WTC11 (cell line): ENCODE results near the gene ABCF2. TPM values are rescaled to one million over a fixed set of nuclear protein-coding genes. Genes with fewer than 3 reads are reported as not detected.

Experiments used
- ATAC-seq: fragments of 200-7000 bp; cut with Tn5 transposase; 2 replicates; pipeline ENCODE4 v1.10.0; 2021; ENCODE audit warnings: mild to moderate bottlenecking, moderate library complexity
- CTCF ChIA-PET: fragments of 300-600 bp; sonication (Branson Sonifier 250); formaldehyde crosslinking; loops from one replicate; lab custom pipeline; 2021; ENCODE audit warnings: antibody characterized with exemption; lab: Charles Lee
- POLR2A ChIA-PET: fragments of 350-600 bp; sonication (Branson Sonifier 250); formaldehyde crosslinking; loops from one replicate; lab custom pipeline; 2021; ENCODE audit warnings: antibody characterized with exemption; lab: Charles Lee
- DNase-seq: peaks from one replicate; pipeline ENCODE4 v3.0.0; 2021; ENCODE audit warnings: low spot score
- H3K27ac Mint-ChIP-seq: 2 replicates; pipeline ENCODE4 v1.8.0; 2021; ENCODE audit warnings: mixed read lengths
- H3K27me3 Mint-ChIP-seq: 2 replicates; pipeline ENCODE4 v1.8.0; 2021; ENCODE audit warnings: low read depth, mild to moderate bottlenecking, moderate library complexity, mixed read lengths
- H3K36me3 Mint-ChIP-seq: 2 replicates; pipeline ENCODE4 v1.8.0; 2021; ENCODE audit warnings: mixed read lengths
- H3K4me1 Mint-ChIP-seq: 2 replicates; pipeline ENCODE4 v1.8.0; 2022; ENCODE audit warnings: mixed read lengths
- H3K4me3 Mint-ChIP-seq: 2 replicates; pipeline ENCODE4 v1.8.0; 2021; ENCODE audit warnings: mild to moderate bottlenecking, moderate library complexity, mixed read lengths
- H3K9me3 Mint-ChIP-seq: 2 replicates; pipeline ENCODE4 v1.8.0; 2021; ENCODE audit warnings: mixed read lengths
- CREM ChIP-seq: sonication (generic); formaldehyde crosslinking; IDR thresholded peaks from 2 replicates; pipeline ENCODE4 v1.8.1; 2022; ENCODE audit warnings: mild to moderate bottlenecking, missing genetic modification reagents, moderate library complexity
- EMX1 ChIP-seq: fragments of 250-450 bp; sonication (Bioruptor Pico); IDR thresholded peaks from 2 replicates; pipeline ENCODE4 v1.8.0; 2021; ENCODE audit warnings: mild to moderate bottlenecking
- ESRRA ChIP-seq: sonication (generic); formaldehyde crosslinking; IDR thresholded peaks from 2 replicates; pipeline ENCODE4 v1.8.1; 2022; ENCODE audit warnings: mild to moderate bottlenecking, missing genetic modification reagents, borderline replicate concordance
- GABPB1 ChIP-seq: sonication (generic); formaldehyde crosslinking; IDR thresholded peaks from 2 replicates; pipeline ENCODE4 v1.8.1; 2023; ENCODE audit warnings: mild to moderate bottlenecking, missing genetic modification reagents
- NFE2L1 ChIP-seq: sonication (generic); formaldehyde crosslinking; IDR thresholded peaks from 2 replicates; pipeline ENCODE4 v1.8.1; 2023; ENCODE audit warnings: missing genetic modification reagents
- PRRX2 ChIP-seq: fragments of 250-450 bp; sonication (Bioruptor Pico); IDR thresholded peaks from 2 replicates; pipeline ENCODE4 v1.8.0; 2021; ENCODE audit warnings: mild to moderate bottlenecking
- SMAD3 ChIP-seq: sonication (generic); formaldehyde crosslinking; IDR thresholded peaks from 2 replicates; pipeline ENCODE4 v1.8.0; 2022; ENCODE audit warnings: missing genetic modification reagents, mild to moderate bottlenecking, borderline replicate concordance
- USF2 ChIP-seq: sonication (generic); formaldehyde crosslinking; IDR thresholded peaks from 2 replicates; pipeline ENCODE4 v1.8.1; 2023; ENCODE audit warnings: mild to moderate bottlenecking, missing genetic modification reagents, moderate library complexity
- ZNF121 ChIP-seq: sonication (generic); formaldehyde crosslinking; IDR thresholded peaks from 2 replicates; pipeline ENCODE4 v1.8.0; 2023; ENCODE audit warnings: missing genetic modification reagents
- ZNF281 ChIP-seq: sonication (generic); formaldehyde crosslinking; IDR thresholded peaks from 2 replicates; pipeline ENCODE4 v1.8.0; 2023; ENCODE audit warnings: mild to moderate bottlenecking, missing genetic modification reagents
- ZNF317 ChIP-seq: sonication (generic); formaldehyde crosslinking; IDR thresholded peaks from 2 replicates; pipeline ENCODE4 v1.8.1; 2023; ENCODE audit warnings: low read depth, mild to moderate bottlenecking, moderate library complexity, missing genetic modification reagents, borderline replicate concordance
- ZNF416 ChIP-seq: fragments of 250-450 bp; sonication (Bioruptor Pico); IDR thresholded peaks from 2 replicates; pipeline ENCODE4 v1.9.0; 2021; ENCODE audit warnings: mild to moderate bottlenecking, inconsistent platforms
- ZNF425 ChIP-seq: fragments of 250-450 bp; sonication (Bioruptor Pico); conservative IDR thresholded peaks from 2 replicates; pipeline ENCODE4 v1.9.0; 2021; ENCODE audit warnings: mild to moderate bottlenecking
- ZNF532 ChIP-seq: fragments of 250-450 bp; sonication (Bioruptor Pico); IDR thresholded peaks from 2 replicates; pipeline ENCODE4 v1.9.0; 2021; ENCODE audit warnings: mild to moderate bottlenecking, borderline replicate concordance
- ZSCAN18 ChIP-seq: fragments of 250-450 bp; sonication (Bioruptor Pico); IDR thresholded peaks from 2 replicates; pipeline ENCODE4 v2.1.2; 2022; ENCODE audit warnings: mild to moderate bottlenecking, moderate library complexity
- total RNA-seq: library from RNA; stranded (reverse); gene quantifications from 3 replicates; pipeline ENCODE4 v1.2.3, GENCODE V29; 2021
- TF ChIP-seq, protein P1 (sequence below): sonication (generic); formaldehyde crosslinking; IDR thresholded peaks from 2 replicates; pipeline ENCODE4 v1.8.1; 2022; ENCODE audit warnings: missing genetic modification reagents, borderline replicate concordance
- TF ChIP-seq, protein P2 (sequence below): sonication (generic); formaldehyde crosslinking; conservative IDR thresholded peaks from 2 replicates; pipeline ENCODE4 v1.8.1; 2023; ENCODE audit warnings: mild to moderate bottlenecking, low read depth, missing genetic modification reagents, moderate library complexity

Gene ABCF2
- total RNA-seq, 1 experiment from 2014 or later: 43.7 TPM

DNA sequence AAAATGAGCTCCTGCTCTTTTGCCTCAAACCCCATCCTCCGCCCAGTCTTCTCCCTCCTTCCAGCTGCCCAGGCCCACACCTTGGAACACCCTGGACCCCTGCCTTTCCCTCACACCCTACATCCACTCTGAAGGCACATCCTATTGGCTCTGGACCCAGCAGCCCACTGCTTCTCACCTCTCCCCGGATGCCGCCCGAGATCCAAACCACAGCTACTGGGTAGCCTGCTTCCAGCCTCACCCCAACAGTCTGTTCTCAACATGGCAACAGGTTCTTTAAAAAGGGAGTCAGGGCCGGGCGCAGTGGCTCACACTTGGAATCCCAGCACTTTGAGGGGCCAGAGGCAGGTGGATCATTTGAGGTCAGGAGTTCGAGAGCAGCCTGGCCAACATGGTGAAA lies 31.0 kb upstream of the ABCF2 start:
- ChIA-PET POLR2A (no interaction called here), CTCF (no interaction called here)
- H3K4me3 Mint-ChIP-seq: no peak overlapping the region
- no peak for TF ChIP-seq ZNF317 (CRISPR knock-in tag)
- no peak for TF ChIP-seq ZNF416 (CRISPR knock-in tag)
- no peak for TF ChIP-seq ZNF425 (CRISPR knock-in tag)
- no peak for TF ChIP-seq PRRX2 (CRISPR knock-in tag)
- no peak for TF ChIP-seq EMX1 (CRISPR knock-in tag)
- TF ChIP-seq NFE2L1 (CRISPR knock-in tag): no peak
- no peak for TF ChIP-seq SMAD3
- TF ChIP-seq USF2 (CRISPR knock-in tag): no peak
- TF ChIP-seq ZNF532 (CRISPR knock-in tag): no peak
- TF ChIP-seq, protein P1, sequence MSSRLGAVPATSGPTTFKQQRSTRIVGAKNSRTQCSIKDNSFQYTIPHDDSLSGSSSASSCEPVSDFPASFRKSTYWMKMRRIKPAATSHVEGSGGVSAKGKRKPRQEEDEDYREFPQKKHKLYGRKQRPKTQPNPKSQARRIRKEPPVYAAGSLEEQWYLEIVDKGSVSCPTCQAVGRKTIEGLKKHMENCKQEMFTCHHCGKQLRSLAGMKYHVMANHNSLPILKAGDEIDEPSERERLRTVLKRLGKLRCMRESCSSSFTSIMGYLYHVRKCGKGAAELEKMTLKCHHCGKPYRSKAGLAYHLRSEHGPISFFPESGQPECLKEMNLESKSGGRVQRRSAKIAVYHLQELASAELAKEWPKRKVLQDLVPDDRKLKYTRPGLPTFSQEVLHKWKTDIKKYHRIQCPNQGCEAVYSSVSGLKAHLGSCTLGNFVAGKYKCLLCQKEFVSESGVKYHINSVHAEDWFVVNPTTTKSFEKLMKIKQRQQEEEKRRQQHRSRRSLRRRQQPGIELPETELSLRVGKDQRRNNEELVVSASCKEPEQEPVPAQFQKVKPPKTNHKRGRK (CRISPR knock-in tag): no peak
- no peak for TF ChIP-seq ZNF281 (CRISPR knock-in tag)
- TF ChIP-seq, protein P2, sequence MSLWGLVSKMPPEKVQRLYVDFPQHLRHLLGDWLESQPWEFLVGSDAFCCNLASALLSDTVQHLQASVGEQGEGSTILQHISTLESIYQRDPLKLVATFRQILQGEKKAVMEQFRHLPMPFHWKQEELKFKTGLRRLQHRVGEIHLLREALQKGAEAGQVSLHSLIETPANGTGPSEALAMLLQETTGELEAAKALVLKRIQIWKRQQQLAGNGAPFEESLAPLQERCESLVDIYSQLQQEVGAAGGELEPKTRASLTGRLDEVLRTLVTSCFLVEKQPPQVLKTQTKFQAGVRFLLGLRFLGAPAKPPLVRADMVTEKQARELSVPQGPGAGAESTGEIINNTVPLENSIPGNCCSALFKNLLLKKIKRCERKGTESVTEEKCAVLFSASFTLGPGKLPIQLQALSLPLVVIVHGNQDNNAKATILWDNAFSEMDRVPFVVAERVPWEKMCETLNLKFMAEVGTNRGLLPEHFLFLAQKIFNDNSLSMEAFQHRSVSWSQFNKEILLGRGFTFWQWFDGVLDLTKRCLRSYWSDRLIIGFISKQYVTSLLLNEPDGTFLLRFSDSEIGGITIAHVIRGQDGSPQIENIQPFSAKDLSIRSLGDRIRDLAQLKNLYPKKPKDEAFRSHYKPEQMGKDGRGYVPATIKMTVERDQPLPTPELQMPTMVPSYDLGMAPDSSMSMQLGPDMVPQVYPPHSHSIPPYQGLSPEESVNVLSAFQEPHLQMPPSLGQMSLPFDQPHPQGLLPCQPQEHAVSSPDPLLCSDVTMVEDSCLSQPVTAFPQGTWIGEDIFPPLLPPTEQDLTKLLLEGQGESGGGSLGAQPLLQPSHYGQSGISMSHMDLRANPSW (CRISPR knock-in tag): no peak
- no peak for TF ChIP-seq ZSCAN18 (CRISPR knock-in tag)
- TF ChIP-seq ESRRA (CRISPR knock-in tag): no peak
- no peak for TF ChIP-seq ZNF121 (CRISPR knock-in tag)
- no peak for TF ChIP-seq GABPB1
- TF ChIP-seq CREM: no peak
- no peaks in the 10 kb centered on the region for H3K9me3 Mint-ChIP-seq
- H3K36me3 Mint-ChIP-seq: no peaks in the 10 kb centered on the region
- peaks cover 15% of the 10 kb centered on the region for H3K4me1 Mint-ChIP-seq
- no peak for DNase-seq
- peaks cover 49% of the 10 kb centered on the region for H3K27me3 Mint-ChIP-seq
- no peak overlapping the region for H3K27ac Mint-ChIP-seq
- no peak for ATAC-seq
